H1 (cell line): ENCODE results near the gene AFAP1L2. TPM values are rescaled to one million over a fixed set of nuclear protein-coding genes. Genes with fewer than 3 reads are reported as not detected.

Experiments
- CTCF ChIA-PET: fragments of 300-600 bp; sonication (Branson Sonifier 250); formaldehyde crosslinking; loops from one replicate; lab custom pipeline; 2021; ENCODE audit not compliant: partially characterized antibody; lab: Charles Lee
- POLR2A ChIA-PET: fragments of 300-600 bp; sonication (Branson Sonifier 250); formaldehyde crosslinking; loops from one replicate; lab custom pipeline; 2021; ENCODE audit warnings: inconsistent platforms; ENCODE audit not compliant: partially characterized antibody; lab: Charles Lee
- DNase-seq, 2 experiments: peaks; one replicate each; pipeline versions ENCODE4 v3.0.0 to v3.0.0-alpha.2; 2010 to 2022; ENCODE audit warnings: low spot score in 2 of 2, low read depth in 1 of 2, mixed read lengths in 1 of 2
- FAIRE-seq: peaks from 2 replicates; lab custom pipeline; 2011; peaks lifted over from hg19 to GRCh38; lab: Jason Lieb, UNC
- H2AFZ ChIP-seq: 2 replicates; pipeline ENCODE4 v1.8.1; 2012; ENCODE audit warnings: low read length, inconsistent platforms
- H2AK5ac ChIP-seq: 2 replicates; pipeline ENCODE4 v1.6.1; 2013; ENCODE audit warnings: low read depth, low read length
- H2BK120ac ChIP-seq: replicated peaks from 2 replicates; pipeline ENCODE3; 2013; ENCODE audit warnings: low read depth, low read length, inconsistent platforms
- H2BK12ac ChIP-seq: 2 replicates; pipeline ENCODE4 v1.6.1; 2013; ENCODE audit warnings: low read depth, low read length
- H2BK15ac ChIP-seq: 2 replicates; pipeline ENCODE4 v1.6.1; 2013; ENCODE audit warnings: low read length
- H2BK20ac ChIP-seq: 2 replicates; pipeline ENCODE4 v1.6.1; 2013; ENCODE audit warnings: low read length
- H2BK5ac ChIP-seq: 2 replicates; pipeline ENCODE4 v1.6.1; 2013; ENCODE audit warnings: low read depth, low read length
- H3K14ac ChIP-seq: 2 replicates; pipeline ENCODE4 v1.6.1; 2013; ENCODE audit warnings: inconsistent platforms; ENCODE audit not compliant: insufficient read length
- H3K18ac ChIP-seq: 2 replicates; pipeline ENCODE4 v1.6.1; 2013; ENCODE audit warnings: low read length; ENCODE audit errors: extremely low read depth
- H3K23ac ChIP-seq: 2 replicates; pipeline ENCODE4 v1.6.1; 2013; ENCODE audit warnings: inconsistent platforms; ENCODE audit not compliant: insufficient read length
- H3K23me2 ChIP-seq: 2 replicates; pipeline ENCODE4 v1.6.1; 2013; ENCODE audit warnings: low read depth, low read length
- H3K27ac ChIP-seq: 2 replicates; pipeline ENCODE4 v1.6.1; 2011; ENCODE audit warnings: low read depth, low read length, inconsistent platforms
- H3K27me3 ChIP-seq, 4 experiments: replicated peaks in 1 of 4; 1 replicate in 1 of 4; 2 replicates in 3 of 4; pipeline versions ENCODE4 v1.6.1 to v1.8.1; 2011 to 2013; ENCODE audit warnings: low read length in 3 of 4, mild to moderate bottlenecking in 3 of 4, inconsistent platforms in 2 of 4, mixed read lengths in 2 of 4, moderate library complexity in 1 of 4; ENCODE audit not compliant: control insufficient read depth in 3 of 4, insufficient read depth in 3 of 4; ENCODE audit errors: extremely low read depth in 1 of 4
- H3K36me3 ChIP-seq, 4 experiments: 2 replicates each; pipeline versions ENCODE4 v1.6.1 to v1.8.1; 2011 to 2013; ENCODE audit warnings: mild to moderate bottlenecking in 4 of 4, low read length in 3 of 4, moderate library complexity in 2 of 4, control low read depth in 1 of 4, inconsistent platforms in 1 of 4; ENCODE audit not compliant: insufficient read depth in 4 of 4, control insufficient read depth in 2 of 4
- H3K4ac ChIP-seq: replicated peaks from 2 replicates; pipeline ENCODE3; 2013; ENCODE audit warnings: low read length, low read depth, mixed read lengths, inconsistent platforms; ENCODE audit not compliant: insufficient read length
- H3K4me1 ChIP-seq, 4 experiments: replicated peaks in 1 of 4; 1 replicate in 1 of 4; 2 replicates in 3 of 4; pipeline versions ENCODE4 v1.6.1 to v1.8.1; 2011 to 2013; ENCODE audit warnings: low read length in 3 of 4, inconsistent platforms in 2 of 4, mixed read lengths in 1 of 4; ENCODE audit not compliant: insufficient read depth in 4 of 4, control insufficient read depth in 3 of 4
- H3K4me2 ChIP-seq, 2 experiments: 2 replicates each; pipeline versions ENCODE4 v1.6.1 to v1.8.1; 2011 to 2013; ENCODE audit warnings: low read depth in 2 of 2, low read length in 2 of 2, control low read depth in 1 of 2, inconsistent platforms in 1 of 2, mild to moderate bottlenecking in 1 of 2; ENCODE audit not compliant: insufficient read depth in 1 of 2
- H3K4me3 ChIP-seq, 4 experiments: fragments of 200-600, 300-600 bp in 1 of 4; sonication (generic), shearing (Covaris generic), sonication (Bioruptor Twin) in 1 of 4; 2 replicates each; pipeline versions ENCODE4 v1.5.1 to v1.8.1; 2011 to 2016; ENCODE audit warnings: low read length in 4 of 4, low read depth in 3 of 4, control low read depth in 2 of 4, inconsistent platforms in 2 of 4, mild to moderate bottlenecking in 2 of 4, mixed read lengths in 1 of 4, moderate library complexity in 1 of 4; ENCODE audit not compliant: insufficient read depth in 2 of 4; ENCODE audit errors: extremely low read depth in 1 of 4
- H3K56ac ChIP-seq: replicated peaks from 2 replicates; pipeline ENCODE3; 2013; ENCODE audit warnings: low read depth, mild to moderate bottlenecking, mixed read lengths, low read length, inconsistent platforms; ENCODE audit not compliant: insufficient read length
- H3K79me1 ChIP-seq: 2 replicates; pipeline ENCODE4 v1.6.1; 2013; ENCODE audit warnings: low read depth, low read length, control low read depth
- H3K79me2 ChIP-seq, 2 experiments: 2 replicates each; pipeline versions ENCODE4 v1.6.1 to v1.8.1; 2012 to 2013; ENCODE audit warnings: low read length in 2 of 2, mild to moderate bottlenecking in 2 of 2, inconsistent platforms in 1 of 2; ENCODE audit not compliant: insufficient read depth in 2 of 2, control insufficient read depth in 1 of 2
- H3K9ac ChIP-seq, 4 experiments: replicated peaks in 1 of 4; 1 replicate in 1 of 4; 2 replicates in 3 of 4; pipeline versions ENCODE4 v1.6.1 to v1.8.1; 2011 to 2013; ENCODE audit warnings: low read depth in 3 of 4, low read length in 3 of 4, control low read depth in 2 of 4, mild to moderate bottlenecking in 2 of 4, moderate library complexity in 2 of 4, inconsistent platforms in 1 of 4; ENCODE audit errors: extremely low read depth in 1 of 4
- H3K9me3 ChIP-seq, 2 experiments: 2 replicates each; pipeline versions ENCODE4 v1.6.1 to v1.8.1; 2012 to 2013; ENCODE audit warnings: mild to moderate bottlenecking in 2 of 2, moderate library complexity in 2 of 2, control low read depth in 1 of 2, inconsistent platforms in 1 of 2, low read depth in 1 of 2, low read length in 1 of 2, mixed read lengths in 1 of 2; ENCODE audit not compliant: insufficient read depth in 2 of 2
- H4K20me1 ChIP-seq, 2 experiments: replicated peaks in 1 of 2; 2 replicates each; pipeline versions ENCODE3 to v1.8.1; 2011 to 2013; ENCODE audit warnings: inconsistent platforms in 2 of 2, low read length in 2 of 2, mild to moderate bottlenecking in 1 of 2; ENCODE audit not compliant: insufficient read depth in 2 of 2, control insufficient read depth in 1 of 2
- H4K5ac ChIP-seq: 2 replicates; pipeline ENCODE4 v1.6.1; 2013; ENCODE audit warnings: low read length, low read depth, mixed read lengths, inconsistent platforms; ENCODE audit not compliant: insufficient read length
- H4K8ac ChIP-seq: 2 replicates; pipeline ENCODE4 v1.8.0; 2013; ENCODE audit warnings: mild to moderate bottlenecking, moderate library complexity, low read length, inconsistent platforms; ENCODE audit not compliant: insufficient read depth; ENCODE audit errors: extremely low read depth
- H4K91ac ChIP-seq: replicated peaks from 2 replicates; pipeline ENCODE3; 2013; ENCODE audit warnings: low read length, mixed read lengths, inconsistent platforms; ENCODE audit not compliant: insufficient read length
- ASH2L ChIP-seq: fragments of 200-600, 300-600 bp; sonication (generic); IDR thresholded peaks from one replicate; pipeline ENCODE4 v1.7.1; 2017; ENCODE audit warnings: low read length
- CEBPB ChIP-seq: IDR thresholded peaks from 2 replicates; pipeline ENCODE4 v1.6.1; 2012; ENCODE audit warnings: low read depth, low read length
- CREB1 ChIP-seq: IDR thresholded peaks from 2 replicates; pipeline ENCODE4 v1.6.1; 2012; ENCODE audit warnings: inconsistent platforms
- FOSL1 ChIP-seq: IDR thresholded peaks from 2 replicates; pipeline ENCODE4 v1.6.1; 2011; ENCODE audit warnings: mild to moderate bottlenecking, low read depth, low read length, moderate library complexity; ENCODE audit not compliant: insufficient read depth
- POLR2AphosphoS5 ChIP-seq: IDR thresholded peaks from 2 replicates; pipeline ENCODE4 v1.6.1; 2011; ENCODE audit warnings: low read depth, low read length
- RNF2 ChIP-seq: fragments of 200-900, 300-1000 bp; sonication (generic); IDR thresholded peaks from 2 replicates; pipeline ENCODE4 v1.7.1; 2016; ENCODE audit warnings: borderline replicate concordance, low read depth, mild to moderate bottlenecking, antibody characterized with exemption, low read length; ENCODE audit not compliant: poor library complexity, severe bottlenecking; ENCODE audit errors: missing control alignments
- SAP30 ChIP-seq: fragments of 300-600 bp; sonication (generic); IDR thresholded peaks from 2 replicates; pipeline ENCODE4 v1.7.1; 2012; ENCODE audit warnings: low read length, moderate library complexity, mild to moderate bottlenecking, inconsistent platforms; ENCODE audit not compliant: insufficient read depth, insufficient replicate concordance
- SIN3A ChIP-seq, 2 experiments: IDR thresholded peaks in 1 of 2; conservative IDR thresholded peaks in 1 of 2; 2 replicates each; pipeline ENCODE4 v1.6.1; 2011 to 2012; ENCODE audit warnings: low read length in 2 of 2, improper control_type of control experiment in 1 of 2, low read depth in 1 of 2, mild to moderate bottlenecking in 1 of 2
- SIX5 ChIP-seq: IDR thresholded peaks from 2 replicates; pipeline ENCODE4 v1.6.1; 2011; ENCODE audit warnings: mild to moderate bottlenecking, low read depth, low read length
- TAF1 ChIP-seq: IDR thresholded peaks from 2 replicates; pipeline ENCODE4 v1.6.1; 2011; ENCODE audit warnings: mild to moderate bottlenecking, low read depth, low read length
- WGBS, 2 experiments: shearing (Covaris generic) in 1 of 2; methylation state at CpG; one replicate each; pipeline versions ENCODE4 v1.1.6 to v1.1.7; 2013 to 2015; ENCODE audit warnings: low lambda C conversion rate in 2 of 2, mixed read lengths in 2 of 2, inconsistent platforms in 1 of 2, low coverage in 1 of 2, missing lambda C conversion rate in 1 of 2; ENCODE audit not compliant: insufficient replicate concordance in 2 of 2, insufficient coverage in 1 of 2, insufficient read length in 1 of 2; ENCODE audit errors: extremely low coverage in 1 of 2, missing lambda C conversion rate in 1 of 2; 5-methylcytosine and 5-hydroxymethylcytosine counted together
- polyA plus RNA-seq, 7 experiments: library from polyadenylated mRNA; depleted of rRNA in 3 of 7; stranded (reverse) in 5 of 7; unstranded in 2 of 7; fragments of >200 nt in 5 of 7; fragments of 200-250 nt in 2 of 7; gene quantifications; 1 replicate in 5 of 7; 2 replicates in 1 of 7; 4 replicates in 1 of 7; pipeline versions ENCODE4 v1.2.1 to v1.2.3, GENCODE V29; 2011 to 2013; ENCODE audit warnings: missing spikeins in 2 of 7, mixed read lengths in 2 of 7
- total RNA-seq: library from RNA; stranded (reverse); fragmentation: NEBNext Ultra II Directional; extraction: Animal tissue kit (Norgen Biotek cat#: 25700); gene quantifications from 2 replicates; pipeline ENCODE4 v1.2.1, GENCODE V29; 2021
- TF ChIP-seq, protein P1 (sequence below): IDR thresholded peaks from 2 replicates; pipeline ENCODE4 v1.6.1; 2012; ENCODE audit warnings: inconsistent platforms
- TF ChIP-seq, protein P2 (sequence below): IDR thresholded peaks from 2 replicates; pipeline ENCODE4 v1.6.1; 2011; ENCODE audit warnings: low read depth, mild to moderate bottlenecking, low read length; ENCODE audit not compliant: insufficient read depth

AFAP1L2 gene
- total and polyA plus RNA-seq, 2 of the 8 experiments (the other 6 are each of a cell fraction or from before 2014, with no cell fraction given), result 3.9 to 6.4 TPM

DNA sequence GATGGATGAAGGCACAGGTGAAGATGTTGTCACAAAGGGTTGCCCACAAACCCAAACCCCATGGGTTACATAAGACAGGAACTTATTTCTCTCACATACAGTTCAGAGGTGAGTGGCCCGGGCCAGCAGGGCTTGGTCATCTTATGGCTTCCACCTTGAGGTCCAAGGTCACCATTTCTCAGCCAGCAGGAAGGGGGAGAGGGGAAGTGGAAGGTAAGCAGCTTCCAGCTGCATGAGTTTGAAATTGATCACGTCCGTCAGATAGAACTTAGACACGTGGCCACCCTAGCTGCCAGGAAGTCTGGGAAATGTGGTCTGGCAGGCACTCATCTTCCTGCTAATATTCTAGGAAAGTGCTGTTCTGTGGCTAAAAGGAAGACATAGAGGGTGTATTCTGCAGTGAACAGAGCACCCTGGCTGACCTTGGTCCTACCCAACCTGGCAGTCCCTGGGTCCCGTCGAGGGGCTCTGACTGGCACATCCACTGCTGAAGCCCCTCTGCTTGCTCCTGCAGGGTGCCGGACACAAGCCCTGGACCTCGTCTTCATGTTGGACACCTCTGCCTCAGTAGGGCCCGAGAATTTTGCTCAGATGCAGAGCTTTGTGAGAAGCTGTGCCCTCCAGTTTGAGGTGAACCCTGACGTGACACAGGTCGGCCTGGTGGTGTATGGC lies 115.7 kb downstream of the AFAP1L2 start:
- no peak overlapping the region for H4K8ac ChIP-seq
- no peaks in the 10 kb centered on the region; a peak in 2 of 7 replicates for H3K4me1 ChIP-seq
- no peak overlapping the region for H4K5ac ChIP-seq
- 93% methylated on average over 11 of the region's 11 CpGs; no CpG with 5 or more reads in 1 of the 2 experiments for WGBS, 2 experiments
- H3K27me3 ChIP-seq, result no peaks in the 10 kb centered on the region
- H3K23me2 ChIP-seq, result no peaks in the 10 kb centered on the region
- H3K79me2 ChIP-seq, result no peaks in the 10 kb centered on the region
- no peak overlapping the region for H2BK15ac ChIP-seq
- H2AK5ac ChIP-seq, result no peak overlapping the region
- DNase-seq, result no peak
- ChIA-PET CTCF (interaction anchor here (0.6 to 1.1 kb wide), 4 partner anchors 13 to 183 kb away, joined by 3 to 4 read pairs (median 3); no protein-coding TSS in a partner anchor), POLR2A (no interaction called here)
- no peak overlapping the region for H3K14ac ChIP-seq
- no peak overlapping the region for H2BK120ac ChIP-seq
- H3K23ac ChIP-seq, result no peak overlapping the region
- H3K36me3 ChIP-seq, result no peaks in the 10 kb centered on the region
- FAIRE-seq, result no peak
- no peak overlapping the region for H2BK20ac ChIP-seq
- no peak overlapping the region for H3K4me3 ChIP-seq
- no peak overlapping the region for H3K4me2 ChIP-seq
- H3K9ac ChIP-seq, result no peak overlapping the region
- H3K27ac ChIP-seq, result no peak overlapping the region
- no peaks in the 10 kb centered on the region for H4K20me1 ChIP-seq
- no peak overlapping the region; the same call in 1 of the 2 replicates for H2BK5ac ChIP-seq
- H3K56ac ChIP-seq, result no peak overlapping the region
- H3K4ac ChIP-seq, result no peak overlapping the region
- H2BK12ac ChIP-seq, result no peak overlapping the region
- H3K18ac ChIP-seq, result no peak overlapping the region
- H3K79me1 ChIP-seq, result no peaks in the 10 kb centered on the region
- no peak overlapping the region for H2AFZ ChIP-seq
- no peak overlapping the region for H4K91ac ChIP-seq
- no peaks in the 10 kb centered on the region for H3K9me3 ChIP-seq
- TF ChIP-seq SIX5 (no peak), CEBPB (no peak), SIN3A (conservative IDR thresholded peaks at IDR 0.05 in 1 of 2, IDR thresholded peaks at IDR 0.05 in 1 of 2; ENCODE audit: low read depth in 1 of 2, low read length in 2 of 2) (no peak), SAP30 (no peak), FOSL1 (no peak), ASH2L (no peak), CREB1 (no peak), POLR2AphosphoS5 (no peak), RNF2 (no peak), TAF1 (no peak)
- TF ChIP-seq, protein P1, sequence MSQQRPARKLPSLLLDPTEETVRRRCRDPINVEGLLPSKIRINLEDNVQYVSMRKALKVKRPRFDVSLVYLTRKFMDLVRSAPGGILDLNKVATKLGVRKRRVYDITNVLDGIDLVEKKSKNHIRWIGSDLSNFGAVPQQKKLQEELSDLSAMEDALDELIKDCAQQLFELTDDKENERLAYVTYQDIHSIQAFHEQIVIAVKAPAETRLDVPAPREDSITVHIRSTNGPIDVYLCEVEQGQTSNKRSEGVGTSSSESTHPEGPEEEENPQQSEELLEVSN, result no peak
- TF ChIP-seq, protein P2, sequence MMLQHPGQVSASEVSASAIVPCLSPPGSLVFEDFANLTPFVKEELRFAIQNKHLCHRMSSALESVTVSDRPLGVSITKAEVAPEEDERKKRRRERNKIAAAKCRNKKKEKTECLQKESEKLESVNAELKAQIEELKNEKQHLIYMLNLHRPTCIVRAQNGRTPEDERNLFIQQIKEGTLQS, result no peak
